ENCODE data around the gene TMEM233.

DNA sequence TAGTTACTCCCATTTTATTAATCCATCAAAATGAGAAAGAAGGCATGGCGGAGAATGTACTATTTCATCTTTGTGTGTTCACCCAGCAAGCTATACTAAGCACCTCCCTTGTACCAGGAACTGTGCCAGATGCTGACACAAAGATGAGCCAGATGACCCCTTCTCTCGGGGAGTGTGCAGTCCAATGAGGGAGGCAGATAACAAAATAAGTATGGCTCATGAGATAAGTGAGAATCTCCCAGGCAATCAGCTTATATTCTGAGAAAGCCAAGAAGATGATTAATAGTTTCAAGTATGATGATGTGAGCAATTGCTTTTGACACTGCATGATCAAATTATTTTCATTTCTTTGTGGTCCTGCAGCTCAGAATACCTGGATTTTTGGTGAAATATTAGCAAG lies 1.3 kb upstream of the TMEM233 start:
- TF ChIP-seq, protein P1, sequence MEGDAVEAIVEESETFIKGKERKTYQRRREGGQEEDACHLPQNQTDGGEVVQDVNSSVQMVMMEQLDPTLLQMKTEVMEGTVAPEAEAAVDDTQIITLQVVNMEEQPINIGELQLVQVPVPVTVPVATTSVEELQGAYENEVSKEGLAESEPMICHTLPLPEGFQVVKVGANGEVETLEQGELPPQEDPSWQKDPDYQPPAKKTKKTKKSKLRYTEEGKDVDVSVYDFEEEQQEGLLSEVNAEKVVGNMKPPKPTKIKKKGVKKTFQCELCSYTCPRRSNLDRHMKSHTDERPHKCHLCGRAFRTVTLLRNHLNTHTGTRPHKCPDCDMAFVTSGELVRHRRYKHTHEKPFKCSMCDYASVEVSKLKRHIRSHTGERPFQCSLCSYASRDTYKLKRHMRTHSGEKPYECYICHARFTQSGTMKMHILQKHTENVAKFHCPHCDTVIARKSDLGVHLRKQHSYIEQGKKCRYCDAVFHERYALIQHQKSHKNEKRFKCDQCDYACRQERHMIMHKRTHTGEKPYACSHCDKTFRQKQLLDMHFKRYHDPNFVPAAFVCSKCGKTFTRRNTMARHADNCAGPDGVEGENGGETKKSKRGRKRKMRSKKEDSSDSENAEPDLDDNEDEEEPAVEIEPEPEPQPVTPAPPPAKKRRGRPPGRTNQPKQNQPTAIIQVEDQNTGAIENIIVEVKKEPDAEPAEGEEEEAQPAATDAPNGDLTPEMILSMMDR (IDR thresholded peaks at IDR 0.05): no peak
- TF ChIP-seq POLR2A (IDR thresholded peaks at IDR 0.05) (no peak), POLR2AphosphoS5 (IDR thresholded peaks at IDR 0.05) (no peak), EP300 (IDR thresholded peaks at IDR 0.05) (no peak)
